ENCODE results near the gene SMO.

Gene SMO

GRCh38 chr7:129188372-129188891 is at the start of gene SMO:
SMO (plus strand) TSS chr7:129188633; CDS start chr7:129189152, 519 bp downstream.
- H3K9ac ChIP-seq (ENCODE audit: low read depth, low read length), result peak within 1 kb of the TSS; percentile 68
- H3K9me3 ChIP-seq (ENCODE audit: control insufficient read depth, insufficient read depth, low read length), result no peaks in the 10 kb centered on the region

GRCh38 chr7:129143724-129144094 is 44.7 kb upstream of the SMO start:
- H3K4me1 ChIP-seq (ENCODE audit: insufficient read depth, low read length), result no peaks in the 10 kb centered on the region
- no peaks in the 10 kb centered on the region for H3K36me3 ChIP-seq (ENCODE audit: insufficient read depth, low read length)
- no peaks in the 10 kb centered on the region for H3K9me3 ChIP-seq (ENCODE audit: control insufficient read depth, insufficient read depth, low read length)
- H3K9ac ChIP-seq (ENCODE audit: low read depth, low read length), result peak overlapping the region; percentile 43; the same call in 1 of the 2 replicates

More at GRCh38 chr7:129188372-129188891, at the start of gene SMO:
- no peaks in the 10 kb centered on the region; the same call in 1 of the 2 replicates for H3K4me1 ChIP-seq (ENCODE audit: insufficient read depth, low read length)
- H3K36me3 ChIP-seq (ENCODE audit: insufficient read depth, low read length), result no peaks in the 10 kb centered on the region

GRCh38 chr7:129144095-129144833 is 44.2 kb upstream of the SMO start, which contains the start of gene TSPAN33:
TSPAN33 (plus strand) TSS chr7:129144707; CDS start chr7:129144981, 274 bp downstream.
- H3K4me1 ChIP-seq (ENCODE audit: insufficient read depth, low read length), result no peaks in the 10 kb centered on the region
- peak within 1 kb of the TSS; percentile 43; the same call in 1 of the 2 replicates for H3K9ac ChIP-seq (ENCODE audit: low read depth, low read length)
- H3K9me3 ChIP-seq (ENCODE audit: control insufficient read depth, insufficient read depth, low read length), result no peaks in the 10 kb centered on the region

GRCh38 chr7:129144834-129145668 is 43.4 kb upstream of the SMO start:
- H3K36me3 ChIP-seq (ENCODE audit: insufficient read depth, low read length), result no peaks in the 10 kb centered on the region
- H3K9me3 ChIP-seq (ENCODE audit: control insufficient read depth, insufficient read depth, low read length), result no peaks in the 10 kb centered on the region
- H3K4me1 ChIP-seq (ENCODE audit: insufficient read depth, low read length), result no peaks in the 10 kb centered on the region
- peak overlapping the region; percentile 43; the same call in 1 of the 2 replicates for H3K9ac ChIP-seq (ENCODE audit: low read depth, low read length)

More at GRCh38 chr7:129144095-129144833, 44.2 kb upstream of the SMO start, which contains the start of gene TSPAN33:
- no peaks in the 10 kb centered on the region for H3K36me3 ChIP-seq (ENCODE audit: insufficient read depth, low read length)

GRCh38 chr7:129146237-129146979 is 42.0 kb upstream of the SMO start:
- peaks cover 9% of the 10 kb centered on the region for H3K4me1 ChIP-seq (ENCODE audit: insufficient read depth, low read length)
- no peak overlapping the region for H3K9ac ChIP-seq (ENCODE audit: low read depth, low read length)
- no peaks in the 10 kb centered on the region for H3K9me3 ChIP-seq (ENCODE audit: control insufficient read depth, insufficient read depth, low read length)
- H3K36me3 ChIP-seq (ENCODE audit: insufficient read depth, low read length), result no peaks in the 10 kb centered on the region

- Histone ChIP-seq H3K4me1 (ENCODE audit: insufficient read depth, low read length) (peaks cover 9% of the 10 kb centered on the region), H3K9me3 (ENCODE audit: control insufficient read depth, insufficient read depth, low read length) (no peaks in the 10 kb centered on the region), H3K36me3 (ENCODE audit: insufficient read depth, low read length) (no peaks in the 10 kb centered on the region), H3K9ac (ENCODE audit: low read depth, low read length) (no peak overlapping the region)
Observed at GRCh38 chr7:129147731-129148130, 40.7 kb upstream of the SMO start.

GRCh38 chr7:129149511-129149910 is 38.9 kb upstream of the SMO start:
- Histone ChIP-seq H3K36me3 (ENCODE audit: insufficient read depth, low read length) (no peaks in the 10 kb centered on the region), H3K9me3 (ENCODE audit: control insufficient read depth, insufficient read depth, low read length) (no peaks in the 10 kb centered on the region), H3K9ac (ENCODE audit: low read depth, low read length) (no peak overlapping the region), H3K4me1 (ENCODE audit: insufficient read depth, low read length) (peaks cover 9% of the 10 kb centered on the region)

- Histone ChIP-seq H3K9ac (ENCODE audit: low read depth, low read length) (no peak overlapping the region), H3K4me1 (ENCODE audit: insufficient read depth, low read length) (peaks cover 9% of the 10 kb centered on the region), H3K9me3 (ENCODE audit: control insufficient read depth, insufficient read depth, low read length) (no peaks in the 10 kb centered on the region), H3K36me3 (ENCODE audit: insufficient read depth, low read length) (no peaks in the 10 kb centered on the region)
Observed at GRCh38 chr7:129150199-129150996, 38.0 kb upstream of the SMO start.

- Histone ChIP-seq H3K36me3 (ENCODE audit: insufficient read depth, low read length) (no peaks in the 10 kb centered on the region; the same call in 1 of the 2 replicates), H3K9ac (ENCODE audit: low read depth, low read length) (no peak overlapping the region), H3K9me3 (ENCODE audit: control insufficient read depth, insufficient read depth, low read length) (no peaks in the 10 kb centered on the region), H3K4me1 (ENCODE audit: insufficient read depth, low read length) (no peaks in the 10 kb centered on the region)
Observed at GRCh38 chr7:129157651-129158050, 30.8 kb upstream of the SMO start.

- Histone ChIP-seq H3K9me3 (ENCODE audit: control insufficient read depth, insufficient read depth, low read length) (no peaks in the 10 kb centered on the region), H3K9ac (ENCODE audit: low read depth, low read length) (no peak overlapping the region), H3K36me3 (ENCODE audit: insufficient read depth, low read length) (no peaks in the 10 kb centered on the region; the same call in 1 of the 2 replicates), H3K4me1 (ENCODE audit: insufficient read depth, low read length) (no peaks in the 10 kb centered on the region)
Observed at GRCh38 chr7:129159539-129159938, 28.9 kb upstream of the SMO start.

GRCh38 chr7:129160161-129160905 is 28.1 kb upstream of the SMO start:
- H3K4me1 ChIP-seq (ENCODE audit: insufficient read depth, low read length), result no peaks in the 10 kb centered on the region
- no peaks in the 10 kb centered on the region for H3K9me3 ChIP-seq (ENCODE audit: control insufficient read depth, insufficient read depth, low read length)
- no peak overlapping the region for H3K9ac ChIP-seq (ENCODE audit: low read depth, low read length)
- no peaks in the 10 kb centered on the region; the same call in none of the 2 replicates for H3K36me3 ChIP-seq (ENCODE audit: insufficient read depth, low read length)

GRCh38 chr7:129161524-129162225 is 26.8 kb upstream of the SMO start:
- Histone ChIP-seq H3K9me3 (ENCODE audit: control insufficient read depth, insufficient read depth, low read length) (no peaks in the 10 kb centered on the region), H3K4me1 (ENCODE audit: insufficient read depth, low read length) (no peaks in the 10 kb centered on the region), H3K36me3 (ENCODE audit: insufficient read depth, low read length) (no peaks in the 10 kb centered on the region; the same call in none of the 2 replicates), H3K9ac (ENCODE audit: low read depth, low read length) (no peak overlapping the region)

All from ES-I3 (cell line).